ENCODE results near the gene RRP1.

DNA sequence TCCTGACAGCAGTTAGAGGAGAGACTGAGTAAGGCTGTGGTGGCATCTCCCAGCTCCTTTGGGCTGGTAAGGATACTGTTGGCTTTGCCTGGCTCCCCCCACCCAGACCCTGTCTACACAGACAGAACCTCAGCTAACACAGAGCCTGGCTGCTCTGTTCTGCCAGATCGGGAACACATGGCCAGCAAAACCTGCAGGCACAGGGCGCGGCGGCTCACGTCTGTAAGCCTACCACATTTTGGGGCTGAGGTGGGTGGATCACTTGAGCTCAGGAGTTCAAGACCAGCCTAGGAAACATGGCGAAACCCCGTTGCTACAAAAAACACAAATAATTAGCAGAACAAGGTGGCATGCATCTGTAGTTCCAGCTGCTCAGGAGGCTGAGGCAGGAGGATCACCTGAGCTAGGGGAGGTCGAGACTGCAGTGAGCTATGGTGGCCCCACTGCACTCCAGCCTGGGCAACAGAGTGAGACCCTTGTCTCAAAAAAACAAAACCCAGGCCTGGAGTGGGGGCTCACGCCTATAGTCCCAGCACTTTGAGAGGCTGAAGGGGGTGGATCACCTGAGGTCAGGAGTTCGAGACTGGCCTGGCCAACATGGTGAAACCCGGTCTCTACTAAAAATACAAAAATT is 19.9 kb upstream of the RRP1 start:
- TF ChIP-seq, protein P1, sequence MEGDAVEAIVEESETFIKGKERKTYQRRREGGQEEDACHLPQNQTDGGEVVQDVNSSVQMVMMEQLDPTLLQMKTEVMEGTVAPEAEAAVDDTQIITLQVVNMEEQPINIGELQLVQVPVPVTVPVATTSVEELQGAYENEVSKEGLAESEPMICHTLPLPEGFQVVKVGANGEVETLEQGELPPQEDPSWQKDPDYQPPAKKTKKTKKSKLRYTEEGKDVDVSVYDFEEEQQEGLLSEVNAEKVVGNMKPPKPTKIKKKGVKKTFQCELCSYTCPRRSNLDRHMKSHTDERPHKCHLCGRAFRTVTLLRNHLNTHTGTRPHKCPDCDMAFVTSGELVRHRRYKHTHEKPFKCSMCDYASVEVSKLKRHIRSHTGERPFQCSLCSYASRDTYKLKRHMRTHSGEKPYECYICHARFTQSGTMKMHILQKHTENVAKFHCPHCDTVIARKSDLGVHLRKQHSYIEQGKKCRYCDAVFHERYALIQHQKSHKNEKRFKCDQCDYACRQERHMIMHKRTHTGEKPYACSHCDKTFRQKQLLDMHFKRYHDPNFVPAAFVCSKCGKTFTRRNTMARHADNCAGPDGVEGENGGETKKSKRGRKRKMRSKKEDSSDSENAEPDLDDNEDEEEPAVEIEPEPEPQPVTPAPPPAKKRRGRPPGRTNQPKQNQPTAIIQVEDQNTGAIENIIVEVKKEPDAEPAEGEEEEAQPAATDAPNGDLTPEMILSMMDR (IDR thresholded peaks at IDR 0.05) = no peak
- no peak for TF ChIP-seq POLR2AphosphoS5 (IDR thresholded peaks at IDR 0.05)
- no peak for TF ChIP-seq POLR2A (IDR thresholded peaks at IDR 0.05; ENCODE audit: low read depth)
- TF ChIP-seq EP300 (IDR thresholded peaks at IDR 0.05) = no peak

Data from esophagus muscularis mucosa (tissue), 4 donors.